GM21447 (cell line): Measurements from ENCODE around the gene SPEG.

Experiments used
- ATAC-seq: cut with Tn5 transposase; IDR thresholded peaks from one replicate; pipeline ENCODE4 v1.9.1; 2021; ENCODE audit not compliant: unreplicated experiment

The SPEG gene

GRCh38 chr2:219475278-219475677 is 40.6 kb downstream of the SPEG start:
- no peak for ATAC-seq

- no peak for ATAC-seq
Measured at GRCh38 chr2:219475697-219476651, 41.3 kb downstream of the SPEG start.

DNA sequence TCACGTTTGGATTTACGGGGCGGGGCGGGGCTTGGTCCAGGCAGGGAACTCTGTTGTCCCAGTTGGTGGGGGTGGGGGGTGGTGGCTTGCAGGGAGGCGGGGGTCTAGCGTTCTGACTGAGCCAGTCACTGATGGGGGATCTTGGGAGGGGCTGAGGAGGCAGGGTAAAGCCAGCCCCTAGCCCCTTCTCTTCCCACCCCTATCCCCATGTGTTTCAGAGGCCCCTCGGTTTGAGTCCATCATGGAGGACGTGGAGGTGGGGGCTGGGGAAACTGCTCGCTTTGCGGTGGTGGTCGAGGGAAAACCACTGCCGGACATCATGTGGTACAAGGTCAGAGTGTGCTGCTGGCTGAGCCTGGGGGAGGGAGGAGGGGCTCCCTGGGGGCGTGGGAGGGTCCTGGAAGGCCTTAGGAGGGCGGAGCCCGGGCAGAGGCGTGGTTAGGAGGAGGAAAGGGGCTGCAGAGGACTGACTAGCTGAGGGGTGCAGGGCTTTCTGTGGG is 42.1 kb downstream of the SPEG start:
- no peak for ATAC-seq

DNA sequence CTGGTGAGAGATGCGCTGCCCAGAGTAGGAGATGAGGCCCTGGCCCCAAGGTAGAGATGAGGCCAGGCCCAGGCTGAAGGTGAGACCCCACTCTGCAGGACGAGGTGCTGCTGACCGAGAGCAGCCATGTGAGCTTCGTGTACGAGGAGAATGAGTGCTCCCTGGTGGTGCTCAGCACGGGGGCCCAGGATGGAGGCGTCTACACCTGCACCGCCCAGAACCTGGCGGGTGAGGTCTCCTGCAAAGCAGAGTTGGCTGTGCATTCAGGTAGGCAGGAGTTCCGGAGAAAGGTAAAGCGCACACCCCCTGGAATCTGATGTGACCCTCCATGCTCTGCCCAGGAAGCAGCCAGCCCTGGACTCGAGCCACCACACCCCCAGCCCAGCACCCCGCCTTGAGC is 42.5 kb downstream of the SPEG start:
- no peak for ATAC-seq

- ATAC-seq, result no peak
Measured at GRCh38 chr2:219477815-219478214, 43.2 kb downstream of the SPEG start.

DNA sequence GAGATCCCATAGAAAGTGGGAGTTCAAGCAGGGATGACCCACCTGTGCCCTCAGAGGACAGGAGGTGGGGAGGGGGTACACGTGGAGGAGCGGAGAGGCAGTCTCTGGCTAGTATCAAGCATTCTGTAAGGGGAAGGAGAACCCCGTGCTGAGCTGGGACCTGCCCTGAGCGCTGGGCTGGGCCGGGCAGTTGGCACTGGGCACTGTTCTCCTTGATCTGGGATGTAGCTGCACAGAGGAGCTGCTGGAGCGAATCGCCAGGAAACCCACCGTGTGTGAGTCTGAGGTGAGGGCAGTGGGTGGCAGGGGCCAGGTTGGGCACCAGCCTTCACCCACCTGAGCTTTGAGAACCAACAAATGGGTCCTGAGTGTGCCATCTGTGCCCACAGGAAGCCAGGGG is 44.3 kb downstream of the SPEG start:
- ATAC-seq, result no peak

DNA sequence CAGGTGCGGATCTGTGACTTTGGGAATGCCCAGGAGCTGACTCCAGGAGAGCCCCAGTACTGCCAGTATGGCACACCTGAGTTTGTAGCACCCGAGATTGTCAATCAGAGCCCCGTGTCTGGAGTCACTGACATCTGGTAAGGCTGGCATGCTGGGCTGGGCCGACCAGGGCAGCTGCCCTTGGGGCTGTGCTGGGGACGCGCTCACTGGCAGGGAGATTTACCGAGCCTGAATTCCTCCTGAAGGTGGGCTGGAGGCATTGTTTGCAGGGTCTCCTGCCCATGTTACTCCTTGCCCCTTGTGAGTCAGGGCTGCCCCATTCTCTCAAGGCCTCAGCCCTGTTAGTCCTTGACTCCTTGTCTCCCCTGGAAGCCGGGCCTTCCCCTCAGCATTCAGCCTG is 45.4 kb downstream of the SPEG start:
- no peak for ATAC-seq

GRCh38 chr2:219482674-219483405 is 48.2 kb downstream of the SPEG start:
- no peak for ATAC-seq

DNA sequence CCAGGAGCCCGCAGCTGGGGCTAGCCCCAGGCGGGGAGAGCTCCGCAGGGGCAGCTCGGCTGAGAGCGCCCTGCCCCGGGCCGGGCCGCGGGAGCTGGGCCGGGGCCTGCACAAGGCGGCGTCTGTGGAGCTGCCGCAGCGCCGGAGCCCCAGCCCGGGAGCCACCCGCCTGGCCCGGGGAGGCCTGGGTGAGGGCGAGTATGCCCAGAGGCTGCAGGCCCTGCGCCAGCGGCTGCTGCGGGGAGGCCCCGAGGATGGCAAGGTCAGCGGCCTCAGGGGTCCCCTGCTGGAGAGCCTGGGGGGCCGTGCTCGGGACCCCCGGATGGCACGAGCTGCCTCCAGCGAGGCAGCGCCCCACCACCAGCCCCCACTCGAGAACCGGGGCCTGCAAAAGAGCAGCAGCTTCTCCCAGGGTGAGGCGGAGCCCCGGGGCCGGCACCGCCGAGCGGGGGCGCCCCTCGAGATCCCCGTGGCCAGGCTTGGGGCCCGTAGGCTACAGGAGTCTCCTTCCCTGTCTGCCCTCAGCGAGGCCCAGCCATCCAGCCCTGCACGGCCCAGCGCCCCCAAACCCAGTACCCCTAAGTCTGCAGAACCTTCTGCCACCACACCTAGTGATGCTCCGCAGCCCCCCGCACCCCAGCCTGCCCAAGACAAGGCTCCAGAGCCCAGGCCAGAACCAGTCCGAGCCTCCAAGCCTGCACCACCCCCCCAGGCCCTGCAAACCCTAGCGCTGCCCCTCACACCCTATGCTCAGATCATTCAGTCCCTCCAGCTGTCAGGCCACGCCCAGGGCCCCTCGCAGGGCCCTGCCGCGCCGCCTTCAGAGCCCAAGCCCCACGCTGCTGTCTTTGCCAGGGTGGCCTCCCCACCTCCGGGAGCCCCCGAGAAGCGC is 49.1 kb downstream of the SPEG start:
- no peak for ATAC-seq

GRCh38 chr2:219484343-219485200 is 49.9 kb downstream of the SPEG start:
- ATAC-seq, result no peak

DNA sequence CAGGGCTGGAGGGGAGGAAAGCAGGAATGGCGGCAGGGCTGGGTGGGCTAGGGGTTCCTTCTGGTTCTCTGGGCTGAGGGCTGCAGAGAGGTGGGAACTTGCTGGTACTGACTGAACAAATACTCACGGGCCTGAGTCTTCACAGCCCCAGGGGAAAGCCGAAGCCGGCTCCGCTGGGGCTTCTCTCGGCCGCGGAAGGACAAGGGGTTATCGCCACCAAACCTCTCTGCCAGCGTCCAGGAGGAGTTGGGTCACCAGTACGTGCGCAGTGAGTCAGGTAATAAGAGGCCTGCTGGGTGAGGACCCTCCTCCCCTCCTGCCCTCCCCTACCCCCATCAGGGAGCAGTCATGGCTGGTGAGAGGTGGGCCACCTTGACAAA is 50.5 kb downstream of the SPEG start:
- no peak for ATAC-seq

GRCh38 chr2:219486380-219486959 is 51.8 kb downstream of the SPEG start:
- no peak for ATAC-seq

DNA sequence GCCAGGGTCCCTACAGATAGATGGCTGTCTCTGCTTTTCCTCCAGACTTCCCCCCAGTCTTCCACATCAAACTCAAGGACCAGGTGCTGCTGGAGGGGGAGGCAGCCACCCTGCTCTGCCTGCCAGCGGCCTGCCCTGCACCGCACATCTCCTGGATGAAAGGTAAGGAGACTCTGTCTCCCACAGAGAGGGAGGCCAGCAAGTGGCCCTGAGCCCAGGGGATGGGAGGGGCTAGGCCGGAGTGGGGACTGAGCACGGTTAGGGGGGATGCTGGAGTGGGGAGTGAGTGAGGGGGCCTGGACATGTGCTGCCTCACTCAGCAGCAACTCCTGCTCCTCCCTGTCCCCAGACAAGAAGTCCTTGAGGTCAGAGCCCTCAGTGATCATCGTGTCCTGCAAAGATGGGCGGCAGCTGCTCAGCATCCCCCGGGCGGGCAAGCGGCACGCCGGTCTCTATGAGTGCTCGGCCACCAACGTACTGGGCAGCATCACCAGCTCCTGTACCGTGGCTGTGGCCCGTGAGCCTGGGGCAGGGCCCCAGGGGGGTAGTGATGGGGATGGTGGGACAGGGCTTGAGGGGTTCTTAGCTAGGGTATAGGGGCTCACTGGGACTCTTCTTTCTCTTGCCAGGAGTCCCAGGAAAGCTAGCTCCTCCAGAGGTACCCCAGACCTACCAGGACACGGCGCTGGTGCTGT is 53.7 kb downstream of the SPEG start:
- ATAC-seq, result no peak

DNA sequence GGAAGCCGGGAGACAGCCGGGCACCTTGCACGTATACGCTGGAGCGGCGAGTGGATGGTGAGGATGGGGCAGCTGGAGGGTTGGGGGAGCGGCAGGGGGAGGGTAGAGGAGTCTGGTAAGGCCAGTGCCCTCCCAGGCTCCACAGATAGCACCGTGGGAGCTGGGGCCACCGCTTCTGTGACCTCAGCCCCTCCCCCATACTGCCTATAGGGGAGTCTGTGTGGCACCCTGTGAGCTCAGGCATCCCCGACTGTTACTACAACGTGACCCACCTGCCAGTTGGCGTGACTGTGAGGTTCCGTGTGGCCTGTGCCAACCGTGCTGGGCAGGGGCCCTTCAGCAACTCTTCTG is 54.2 kb downstream of the SPEG start:
- no peak for ATAC-seq

- no peak for ATAC-seq
Measured at GRCh38 chr2:219489315-219489714, 54.7 kb downstream of the SPEG start.

DNA sequence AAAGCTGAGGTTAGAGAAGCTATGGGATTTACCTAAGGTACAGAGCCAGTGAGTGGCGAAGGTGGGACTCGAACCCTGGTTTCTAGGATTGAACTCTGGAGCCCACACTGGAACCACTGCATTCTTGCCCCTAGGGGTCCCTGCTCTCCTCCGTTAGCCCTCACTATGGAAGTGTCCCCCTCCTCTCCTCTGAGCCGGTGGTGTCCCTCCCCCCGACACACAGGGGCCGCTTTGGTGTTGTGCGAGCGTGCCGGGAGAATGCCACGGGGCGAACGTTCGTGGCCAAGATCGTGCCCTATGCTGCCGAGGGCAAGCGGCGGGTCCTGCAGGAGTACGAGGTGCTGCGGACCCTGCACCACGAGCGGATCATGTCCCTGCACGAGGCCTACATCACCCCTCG is 55.5 kb downstream of the SPEG start:
- ATAC-seq, result no peak

DNA sequence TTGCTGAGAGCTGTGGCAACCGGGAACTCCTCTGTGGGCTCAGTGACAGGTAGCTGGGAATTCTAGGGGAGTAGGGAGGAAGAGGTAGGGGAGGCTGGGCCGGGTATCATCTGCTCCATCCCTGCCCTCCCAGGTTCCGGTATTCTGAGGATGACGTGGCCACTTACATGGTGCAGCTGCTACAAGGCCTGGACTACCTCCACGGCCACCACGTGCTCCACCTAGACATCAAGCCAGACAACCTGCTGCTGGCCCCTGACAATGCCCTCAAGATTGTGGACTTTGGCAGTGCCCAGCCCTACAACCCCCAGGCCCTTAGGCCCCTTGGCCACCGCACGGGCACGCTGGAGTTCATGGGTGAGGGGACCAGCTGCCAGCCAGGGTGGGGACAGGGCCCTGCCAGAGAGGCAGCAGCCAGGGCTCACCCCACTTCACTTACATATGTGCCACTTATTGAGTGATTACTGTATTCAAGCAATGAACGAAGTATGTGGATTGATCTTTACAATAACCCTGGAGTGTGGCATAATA is 56.0 kb downstream of the SPEG start:
- no peak for ATAC-seq

DNA sequence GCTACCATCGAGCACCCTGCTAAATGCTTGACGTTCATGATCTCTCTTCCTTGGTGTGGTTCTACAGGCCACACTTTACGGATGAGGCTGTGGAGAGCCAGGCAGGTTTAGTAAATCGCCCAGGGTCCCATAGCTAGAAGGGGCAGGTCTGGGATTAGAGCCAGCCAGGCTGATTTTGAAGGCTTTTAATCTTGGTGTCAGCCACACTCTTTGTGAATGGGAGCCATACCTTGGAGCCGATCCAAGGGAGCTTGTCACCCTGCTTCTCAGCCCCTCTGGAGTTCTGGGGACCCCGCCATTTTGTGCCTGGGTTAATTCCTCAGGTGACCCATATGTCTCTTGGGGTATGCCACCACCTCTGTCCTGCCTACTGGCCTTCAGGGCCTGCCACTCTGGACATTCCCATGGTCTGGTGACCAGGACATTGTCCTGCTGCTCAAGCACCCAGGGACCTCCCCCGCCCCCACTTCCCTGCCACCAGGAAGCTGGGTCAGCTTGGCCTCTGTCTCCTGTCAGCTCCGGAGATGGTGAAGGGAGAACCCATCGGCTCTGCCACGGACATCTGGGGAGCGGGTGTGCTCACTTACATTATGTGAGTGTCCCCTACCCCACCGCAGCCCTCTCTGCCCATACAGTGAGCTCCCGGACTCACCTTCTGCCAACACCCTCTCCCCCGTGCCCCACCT is 56.8 kb downstream of the SPEG start:
- no peak for ATAC-seq
